Activated naive CD4-positive, alpha-beta T cell treated with anti-CD3 and anti-CD28 coated beads, Interleukin-2, amount 50 U/mL, for 16 hours (primary cell): ENCODE data around the gene UGT2B28.
"Not testable (repeated sequence)": the region's sequence is repeated elsewhere in the genome, so short reads cannot be mapped to it uniquely, and the experiment has no call there.

Experiments
- DNase-seq: peaks from one replicate; pipeline ENCODE4 v3.0.0-alpha.2; 2020

The UGT2B28 gene

GRCh38 chr4:69280081-69280480, at the start of gene UGT2B28:
TSS of gene UGT2B28 (plus strand) at chr4:69280475. CDS start at chr4:69280501, 26 bp downstream.
- not testable (repeated sequence) for DNase-seq

DNA sequence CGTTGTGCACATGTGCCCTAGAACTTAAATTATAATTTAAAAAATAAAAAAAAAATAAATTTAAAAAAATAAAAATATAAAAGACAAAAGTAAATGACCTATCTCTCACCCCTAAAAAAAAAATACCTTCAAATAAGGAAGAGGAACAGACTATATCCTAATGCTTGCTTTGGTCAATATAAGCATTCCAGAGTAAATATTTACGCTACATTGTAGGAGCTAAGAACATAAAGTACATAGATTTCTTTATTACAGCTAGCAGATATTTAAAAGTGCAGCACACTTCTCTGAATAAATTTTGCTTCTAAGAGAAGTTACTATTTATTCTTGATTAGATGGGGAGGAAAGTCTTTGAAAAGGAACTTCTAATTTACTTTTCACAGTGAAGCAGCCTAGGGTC, 41.2 kb upstream of the UGT2B28 start:
- DNase-seq: no peak

DNA sequence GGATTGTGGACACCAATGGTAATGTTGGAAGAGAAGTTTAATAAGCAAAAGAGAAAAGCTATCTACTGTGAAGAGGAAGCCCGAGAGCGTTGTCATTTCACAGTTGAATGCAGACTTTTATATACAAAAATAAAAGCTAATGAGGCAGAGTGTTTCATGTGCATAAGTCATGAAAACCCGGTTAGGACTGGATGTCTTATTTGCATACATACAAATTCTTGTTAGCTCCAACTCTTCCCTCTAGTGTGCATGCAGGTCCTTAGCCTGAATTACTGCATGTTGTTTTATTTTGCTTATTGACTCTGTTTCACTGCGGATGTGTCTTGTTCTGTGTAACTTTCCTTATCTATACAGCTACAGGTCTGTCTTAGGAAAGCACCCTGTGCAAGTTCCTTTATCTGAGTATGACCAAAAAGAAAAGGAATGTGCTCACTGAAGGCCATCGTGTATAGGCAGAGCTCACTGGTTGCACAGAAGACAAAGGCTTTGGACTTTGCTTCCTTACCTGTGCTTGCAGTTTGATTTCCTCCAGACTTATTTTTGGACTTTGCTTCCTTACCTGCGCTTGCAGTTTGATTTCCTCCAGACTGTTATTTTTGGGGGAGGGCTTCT, 40.6 kb upstream of the UGT2B28 start:
- DNase-seq: no peak

DNA sequence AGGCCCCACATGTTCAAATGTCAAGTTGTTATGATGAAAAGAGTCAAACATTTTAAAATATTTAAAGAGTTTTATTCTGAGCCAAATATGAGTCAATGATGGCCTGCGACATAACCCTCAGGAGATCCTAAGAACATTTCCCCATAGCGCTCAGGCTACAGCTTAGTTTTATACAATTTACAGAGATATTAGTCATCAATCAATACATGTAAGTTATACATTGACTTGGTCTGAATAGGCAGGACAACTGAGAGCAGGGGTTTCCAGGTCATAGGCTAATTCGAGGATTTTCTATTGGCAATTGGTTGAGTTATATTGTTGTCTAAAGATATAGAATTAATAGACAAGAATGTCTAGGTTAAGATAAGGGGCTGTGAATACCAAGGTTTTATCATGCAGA, 39.5 kb upstream of the UGT2B28 start:
- not testable (repeated sequence) for DNase-seq

DNA sequence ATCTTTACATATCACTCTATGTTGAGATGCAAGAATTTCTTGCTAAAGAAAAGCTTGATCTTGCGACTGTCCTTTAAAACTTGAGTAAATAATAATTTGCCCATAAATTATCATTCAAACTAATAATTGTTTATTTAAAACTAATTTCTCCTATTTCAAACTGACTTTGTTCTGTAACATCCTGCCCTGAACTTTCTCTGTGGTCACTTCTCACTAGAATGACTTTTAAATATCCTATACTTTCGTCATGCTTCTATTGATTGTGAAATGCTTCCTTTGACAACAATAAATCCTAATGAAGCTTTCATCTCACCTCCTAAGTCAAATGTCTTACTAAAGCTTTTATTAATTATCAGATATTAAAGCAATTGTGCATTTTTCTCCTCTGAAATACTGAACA, 38.5 kb upstream of the UGT2B28 start:
- DNase-seq: not testable (repeated sequence)

GRCh38 chr4:69242562-69243240, 37.6 kb upstream of the UGT2B28 start:
- DNase-seq: not testable (repeated sequence)

GRCh38 chr4:69250884-69251283, 29.4 kb upstream of the UGT2B28 start:
- DNase-seq: not testable (repeated sequence)

DNA sequence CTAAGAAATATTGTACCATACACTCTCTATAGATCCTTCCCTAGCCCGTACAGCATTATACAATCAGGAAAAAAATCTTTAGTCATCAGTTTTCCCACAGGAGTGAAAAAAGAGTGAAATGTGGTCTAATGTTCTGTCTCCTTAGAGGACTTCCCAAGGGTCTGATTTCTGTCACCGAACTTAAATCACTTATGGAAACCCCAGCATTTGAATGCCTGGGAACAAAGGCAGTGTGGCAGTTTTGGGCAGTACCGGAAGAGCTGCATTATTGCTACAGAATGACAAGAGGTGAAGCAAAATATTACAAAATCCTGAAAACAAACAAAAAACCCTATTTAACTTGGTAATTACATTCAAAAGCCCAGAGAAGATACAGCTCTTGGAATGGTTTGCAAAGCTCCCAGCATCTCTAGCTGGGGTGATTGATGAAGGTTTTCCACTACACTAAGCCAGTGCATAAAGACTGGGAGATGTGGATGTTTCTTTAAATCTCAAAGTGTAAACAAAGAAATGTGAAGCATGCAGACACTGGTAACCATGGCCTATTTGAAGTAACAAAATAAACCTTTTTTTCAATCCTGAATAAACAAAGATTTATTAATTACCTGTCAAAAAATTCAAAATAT, 27.0 kb upstream of the UGT2B28 start:
- not testable (repeated sequence) for DNase-seq

- DNase-seq: not testable (repeated sequence)
Observed at GRCh38 chr4:69268612-69269011, 11.7 kb upstream of the UGT2B28 start.

- not testable (repeated sequence) for DNase-seq
Observed at GRCh38 chr4:69296356-69296755, 16.1 kb downstream of the UGT2B28 start.

DNA sequence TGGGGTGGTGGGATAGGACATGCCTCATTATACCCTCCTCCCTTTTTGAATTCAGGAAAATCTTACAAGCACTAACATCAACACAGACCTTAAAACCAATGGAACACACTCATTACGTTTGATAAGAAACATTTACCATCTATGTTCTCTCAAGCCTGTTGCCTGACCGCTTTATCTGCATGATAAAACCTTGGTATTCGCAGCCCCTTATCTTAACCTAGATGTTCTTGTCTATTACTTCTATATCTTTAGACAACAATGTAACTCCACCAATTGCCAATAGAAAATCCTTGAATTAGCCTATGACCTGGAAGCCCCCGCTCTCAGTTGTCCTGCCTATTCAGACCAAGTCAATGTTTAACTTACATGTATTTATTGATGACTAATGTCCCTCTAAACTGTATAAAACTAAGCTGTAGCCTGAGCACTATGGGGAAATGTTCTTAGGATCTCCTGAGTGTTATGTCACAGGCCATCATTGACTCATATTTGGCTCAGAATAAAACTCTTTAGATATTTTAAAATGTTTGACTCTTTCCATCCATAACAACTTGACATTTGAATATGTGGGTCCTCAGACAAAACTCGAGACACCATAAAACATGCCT, 28.3 kb downstream of the UGT2B28 start:
- not testable (repeated sequence) for DNase-seq

DNA sequence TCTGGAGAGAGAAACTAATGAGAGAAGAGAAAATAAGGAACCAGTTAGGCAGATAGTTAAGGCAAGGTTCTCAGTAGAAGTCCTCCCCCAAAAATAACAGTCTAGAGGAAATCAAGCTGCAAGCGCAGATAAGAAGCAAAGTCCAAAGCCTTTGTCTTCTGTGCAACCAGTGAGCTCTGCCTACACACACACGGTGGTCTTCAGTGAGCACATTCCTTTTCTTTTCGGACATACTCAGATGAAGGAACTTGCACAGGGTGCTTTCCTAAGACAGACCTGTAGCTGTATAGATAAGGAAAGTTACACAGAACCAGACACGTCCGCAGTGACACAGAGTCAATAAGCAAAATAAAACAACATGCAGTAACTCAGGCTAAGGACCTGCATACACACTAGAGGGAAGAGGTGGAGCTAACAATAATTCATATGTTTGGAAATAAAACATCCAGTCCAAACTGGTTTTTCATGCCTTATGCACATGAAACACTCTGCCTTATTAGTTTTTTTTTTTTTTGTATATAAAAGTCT, 29.3 kb downstream of the UGT2B28 start:
- DNase-seq: not testable (repeated sequence)

- not testable (repeated sequence) for DNase-seq
Observed at GRCh38 chr4:69310262-69310661, 30.0 kb downstream of the UGT2B28 start.

DNA sequence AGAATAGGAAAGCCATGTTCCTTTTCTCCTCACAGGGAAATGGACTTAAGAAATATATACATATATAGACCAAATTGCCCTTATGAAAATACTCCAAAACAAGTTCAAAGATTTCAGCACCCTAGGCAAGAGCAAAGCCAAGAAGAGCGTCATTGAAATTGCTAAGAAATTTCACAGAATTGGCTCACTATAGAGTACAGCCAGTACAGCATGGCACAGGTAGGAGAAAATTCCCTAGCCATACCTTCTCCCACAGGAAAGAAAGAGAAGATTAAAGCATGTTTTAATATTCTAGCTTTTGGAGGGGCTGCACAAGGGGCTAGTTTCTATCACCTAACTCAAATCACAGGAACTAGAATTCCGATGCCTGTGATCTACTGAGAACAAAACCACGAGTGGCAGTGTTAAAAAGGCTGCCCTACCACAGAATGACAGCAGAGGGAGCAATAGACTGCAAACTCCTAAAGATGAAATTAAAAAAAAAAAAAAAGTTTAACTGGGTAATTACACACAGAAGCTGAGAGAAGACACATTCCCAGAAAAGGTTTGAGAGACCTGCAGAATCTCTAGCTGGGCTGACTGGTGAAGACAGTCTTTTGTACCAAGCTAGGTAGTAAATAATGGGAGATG, 37.5 kb downstream of the UGT2B28 start:
- not testable (repeated sequence) for DNase-seq

- DNase-seq: no peak
Observed at GRCh38 chr4:69321153-69321729, 41.0 kb downstream of the UGT2B28 start.

- no peak for DNase-seq
Observed at GRCh38 chr4:69322055-69322454, 41.8 kb downstream of the UGT2B28 start.

DNA sequence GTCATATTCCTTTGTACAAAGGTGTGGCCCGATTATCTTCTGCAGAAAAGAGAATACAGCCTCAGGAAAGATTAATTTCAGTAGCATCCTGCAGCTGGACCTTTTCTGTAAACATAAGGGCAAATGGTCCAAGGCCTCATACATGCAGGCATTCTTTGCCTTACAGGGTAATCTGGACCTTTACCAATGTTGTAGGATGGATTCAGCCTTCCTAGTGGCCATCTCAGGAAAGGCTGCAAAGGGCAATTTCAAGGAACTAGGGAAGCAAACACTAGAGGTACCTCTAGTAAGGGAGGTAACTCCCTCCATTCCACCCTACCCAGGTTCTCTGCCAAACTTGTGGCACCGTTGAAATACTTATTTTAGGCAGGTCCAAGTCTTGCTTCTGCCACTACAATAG, 43.0 kb downstream of the UGT2B28 start:
- DNase-seq: no peak

DNA sequence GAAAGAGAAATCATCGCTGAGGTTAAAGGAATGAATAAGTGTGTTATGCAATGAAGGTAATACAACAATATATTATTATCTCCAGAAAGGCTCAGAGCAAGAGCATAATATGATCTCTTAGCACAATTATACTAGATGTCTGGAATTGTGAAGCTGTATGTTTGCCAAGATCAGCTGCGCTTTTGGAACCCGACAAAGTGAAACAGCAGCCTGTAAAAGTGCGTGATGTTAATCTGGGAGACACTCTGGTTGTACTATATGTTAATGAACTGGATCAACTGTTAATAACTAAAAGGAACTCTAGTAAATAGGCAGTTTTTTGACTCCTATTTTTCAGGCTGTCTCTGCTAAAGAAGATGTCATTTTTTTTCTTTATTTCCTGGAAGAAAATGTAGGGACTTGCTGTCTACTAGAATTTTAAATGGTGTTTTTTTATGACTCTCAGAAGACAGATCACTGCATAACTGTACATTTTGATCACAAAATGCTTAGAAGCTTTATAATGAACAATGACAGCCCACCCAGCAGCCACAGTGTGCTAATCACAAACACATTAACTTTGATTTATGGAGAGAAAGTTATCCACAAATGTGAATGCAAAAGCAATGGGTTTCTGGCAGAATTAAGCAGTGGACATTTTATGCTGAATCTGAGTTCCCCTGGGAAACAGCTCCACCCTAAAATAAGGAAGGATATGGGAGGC, 50.2 kb downstream of the UGT2B28 start:
- DNase-seq: no peak

DNA sequence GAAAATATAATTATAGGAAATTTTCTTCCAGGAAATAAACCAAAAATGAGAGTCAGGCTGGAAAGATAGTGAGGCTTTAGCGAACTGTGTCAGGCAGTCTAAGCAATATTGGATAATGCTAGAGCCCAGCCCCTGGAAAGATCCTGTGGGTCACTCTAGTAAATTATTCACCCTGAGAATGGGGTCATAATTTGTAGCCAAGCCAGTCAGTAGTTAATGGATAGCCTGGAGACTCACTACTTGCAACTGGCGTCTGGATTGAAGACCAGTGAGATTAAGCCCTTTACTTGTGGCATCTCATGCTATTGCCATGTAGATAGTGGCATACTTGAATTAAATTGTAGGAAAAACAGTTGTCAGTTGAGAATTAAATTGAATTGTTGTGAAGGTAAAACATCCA, 51.0 kb downstream of the UGT2B28 start:
- not testable (repeated sequence) for DNase-seq

DNA sequence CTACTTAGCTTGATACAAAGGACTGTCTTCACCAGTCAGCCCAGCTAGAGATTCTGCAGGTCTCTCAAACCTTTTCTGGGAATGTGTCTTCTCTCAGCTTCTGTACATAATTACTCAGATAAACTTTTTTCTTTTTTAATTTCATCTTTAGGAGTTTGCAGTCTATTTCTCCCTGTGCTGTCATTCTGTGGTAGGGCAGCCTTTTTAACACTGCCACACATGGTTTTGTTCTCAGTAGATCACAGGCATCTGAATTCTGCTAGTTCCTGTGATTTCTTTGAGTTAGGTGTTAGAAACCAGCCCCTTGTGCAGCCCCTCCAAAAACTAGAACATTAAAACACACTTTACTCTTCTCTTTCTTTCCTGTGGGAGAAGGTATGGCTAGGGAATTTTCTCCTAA, 55.2 kb downstream of the UGT2B28 start:
- not testable (repeated sequence) for DNase-seq

DNA sequence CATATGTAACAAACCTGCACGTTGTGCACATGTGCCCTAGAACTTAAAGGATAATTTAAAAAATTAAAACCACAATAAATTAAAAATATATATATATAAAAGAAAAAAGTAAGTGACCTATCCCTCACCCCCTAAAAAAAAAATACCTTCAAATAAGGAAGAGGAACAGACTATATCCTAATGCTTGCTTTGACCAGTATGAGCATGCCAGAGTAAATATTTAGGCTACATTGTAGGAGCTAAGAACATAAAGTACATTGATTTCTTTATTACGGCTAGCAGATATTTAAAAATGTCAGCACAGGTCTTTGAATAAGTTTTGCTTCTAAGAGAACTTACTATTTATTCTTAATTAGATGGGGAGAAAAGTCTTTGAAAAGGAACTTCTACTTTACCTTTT, 62.8 kb downstream of the UGT2B28 start:
- DNase-seq: not testable (repeated sequence)
